ENCODE data around the gene LLGL1. TPM values are rescaled to one million over a fixed set of nuclear protein-coding genes. Genes with fewer than 3 reads are reported as not detected.

LLGL1 gene
- total and polyA plus RNA-seq, 10 donors: 2.9 to 23.4 (median 14.5) TPM

DNA sequence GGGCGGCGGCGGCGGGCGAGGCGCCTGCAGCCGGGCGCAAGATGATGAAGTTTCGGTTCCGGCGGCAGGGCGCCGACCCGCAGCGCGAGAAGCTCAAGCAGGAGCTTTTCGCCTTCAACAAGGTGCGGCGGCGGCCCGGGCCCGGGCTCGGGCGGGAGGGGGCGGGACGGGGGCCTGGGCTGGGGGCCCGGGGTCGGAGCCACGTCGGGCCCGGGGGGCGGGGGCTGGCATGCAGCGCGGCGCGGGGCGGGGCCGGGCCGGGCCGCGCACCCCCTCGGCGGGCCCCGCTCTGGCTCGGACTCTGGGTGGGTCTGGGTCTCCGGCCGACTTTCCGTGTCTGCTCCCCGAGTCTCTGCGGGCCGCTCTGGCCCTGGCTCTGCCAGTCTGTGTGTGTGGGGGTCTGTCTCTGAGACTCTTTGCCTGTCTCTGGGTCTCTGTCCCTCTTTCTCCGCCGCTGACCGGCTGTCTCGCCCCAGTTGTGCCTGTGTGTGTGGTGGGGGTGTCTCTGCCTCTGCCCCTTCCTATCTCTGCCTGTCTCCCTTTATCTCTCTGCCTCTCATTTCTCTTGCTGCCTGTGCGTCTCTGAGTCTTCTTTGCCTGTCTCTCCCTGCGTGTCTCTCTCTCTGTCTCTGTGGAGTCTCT is 328 bp downstream of the LLGL1 start:
- WGBS, 5 donors: 0 to 1% (median 0%) methylated on average over 16 to 57 of the region's 57 CpGs
- Histone ChIP-seq H3K4me3 (peak overlapping the region; percentile 31 to 82 (median 55)), H3K27ac (peak overlapping the region in 5 of 8 donors; percentile 9 to 86 (median 63)), H3K36me3 (no peaks in the 10 kb centered on the region), H3K9me3 (no peaks in the 10 kb centered on the region), H3K27me3 (replicated peaks in 1 of 7) (no peaks in the 10 kb centered on the region), H3K4me1 (peaks cover 3 to 42% (median 20%) of the 10 kb centered on the region in 6 donors)
- TF ChIP-seq, protein P1, sequence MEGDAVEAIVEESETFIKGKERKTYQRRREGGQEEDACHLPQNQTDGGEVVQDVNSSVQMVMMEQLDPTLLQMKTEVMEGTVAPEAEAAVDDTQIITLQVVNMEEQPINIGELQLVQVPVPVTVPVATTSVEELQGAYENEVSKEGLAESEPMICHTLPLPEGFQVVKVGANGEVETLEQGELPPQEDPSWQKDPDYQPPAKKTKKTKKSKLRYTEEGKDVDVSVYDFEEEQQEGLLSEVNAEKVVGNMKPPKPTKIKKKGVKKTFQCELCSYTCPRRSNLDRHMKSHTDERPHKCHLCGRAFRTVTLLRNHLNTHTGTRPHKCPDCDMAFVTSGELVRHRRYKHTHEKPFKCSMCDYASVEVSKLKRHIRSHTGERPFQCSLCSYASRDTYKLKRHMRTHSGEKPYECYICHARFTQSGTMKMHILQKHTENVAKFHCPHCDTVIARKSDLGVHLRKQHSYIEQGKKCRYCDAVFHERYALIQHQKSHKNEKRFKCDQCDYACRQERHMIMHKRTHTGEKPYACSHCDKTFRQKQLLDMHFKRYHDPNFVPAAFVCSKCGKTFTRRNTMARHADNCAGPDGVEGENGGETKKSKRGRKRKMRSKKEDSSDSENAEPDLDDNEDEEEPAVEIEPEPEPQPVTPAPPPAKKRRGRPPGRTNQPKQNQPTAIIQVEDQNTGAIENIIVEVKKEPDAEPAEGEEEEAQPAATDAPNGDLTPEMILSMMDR (IDR thresholded peaks at IDR 0.05 in 8 of 11, conservative IDR thresholded peaks at IDR 0.05 in 3 of 11): no peak
- no peak for TF ChIP-seq POLR2A (IDR thresholded peaks at IDR 0.05)
- peak in 2 of 3 donors; percentile 26 to 68 for TF ChIP-seq POLR2AphosphoS5 (IDR thresholded peaks at IDR 0.05)
- DNase-seq: no peak
- intact Hi-C loops (cut with DNase I; ENCODE audit: low total_unique reads): no loop called here

DNA sequence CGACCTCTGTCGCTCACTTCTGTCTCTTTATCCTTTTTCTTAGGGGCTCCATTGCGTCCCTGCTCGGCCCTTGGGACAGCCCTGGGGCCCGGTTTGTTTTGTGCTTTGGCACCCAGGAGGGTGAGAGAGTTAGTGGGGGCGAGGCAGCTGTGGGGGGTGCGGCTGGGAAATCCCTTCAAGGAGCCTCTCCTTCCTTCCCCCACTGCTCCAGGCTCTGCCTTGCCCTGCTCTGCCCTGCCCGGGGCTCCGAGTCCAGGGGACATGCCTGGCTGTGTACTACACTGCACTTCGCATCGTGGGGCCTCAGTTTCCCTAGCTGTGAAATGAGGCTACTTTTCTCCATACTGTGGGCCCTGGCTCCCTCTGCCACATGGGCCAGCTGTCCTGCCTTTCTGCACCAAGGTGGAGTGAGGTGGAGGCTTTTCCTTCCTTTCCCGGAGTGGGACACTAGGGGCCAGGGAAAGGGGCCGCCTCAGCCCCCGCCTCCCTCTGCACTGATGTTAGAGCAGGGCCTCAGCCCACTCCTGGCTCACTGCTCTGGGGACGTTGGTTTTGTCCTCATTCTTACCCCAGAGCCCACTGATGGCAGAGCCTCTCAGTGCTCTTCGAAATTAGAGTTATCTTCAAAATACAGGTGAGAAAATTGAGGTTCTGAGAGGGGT is 980 bp downstream of the LLGL1 start:
- Histone ChIP-seq H3K4me3 (peak overlapping the region; percentile 31 to 82 (median 55)), H3K27me3 (replicated peaks in 1 of 7) (no peaks in the 10 kb centered on the region), H3K27ac (peak overlapping the region in 5 of 8 donors; percentile 9 to 86 (median 63)), H3K36me3 (no peaks in the 10 kb centered on the region), H3K9me3 (no peaks in the 10 kb centered on the region), H3K4me1 (peaks cover 3 to 42% (median 20%) of the 10 kb centered on the region in 6 donors)
- no peak for DNase-seq
- 25 to 37% (median 30%) methylated on average over 16 of the region's 16 CpGs for WGBS, 5 donors
- TF ChIP-seq, protein P1 (IDR thresholded peaks at IDR 0.05 in 8 of 11, conservative IDR thresholded peaks at IDR 0.05 in 3 of 11): no peak
- no peak for TF ChIP-seq POLR2A (IDR thresholded peaks at IDR 0.05)
- no peak for TF ChIP-seq POLR2AphosphoS5 (IDR thresholded peaks at IDR 0.05)
- intact Hi-C loops (cut with DNase I; ENCODE audit: low total_unique reads): no loop called here

DNA sequence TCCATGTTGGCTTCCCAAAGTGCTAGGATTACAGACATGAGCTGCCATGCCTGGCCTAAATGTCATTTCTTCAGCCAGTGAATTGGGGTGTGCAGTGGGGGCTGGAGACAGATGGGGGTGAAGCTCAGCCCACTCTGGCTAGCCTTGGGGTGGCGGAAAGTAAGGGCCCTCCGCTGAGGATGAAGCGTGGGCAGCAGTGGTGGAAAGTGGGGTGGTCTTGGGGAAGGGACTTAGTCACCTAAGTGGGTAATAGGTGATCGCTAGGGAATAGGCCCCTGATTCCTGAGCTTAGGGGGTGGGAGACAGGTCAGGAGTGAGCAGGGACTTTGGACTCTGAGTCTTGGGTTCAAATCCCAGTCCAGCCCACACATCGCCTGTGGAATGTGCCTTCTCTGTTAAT is 2.2 kb downstream of the LLGL1 start:
- H3K9me3 ChIP-seq: no peaks in the 10 kb centered on the region
- TF ChIP-seq POLR2AphosphoS5 (IDR thresholded peaks at IDR 0.05): no peak
- TF ChIP-seq, protein P1 (IDR thresholded peaks at IDR 0.05 in 8 of 11, conservative IDR thresholded peaks at IDR 0.05 in 3 of 11): no peak
- TF ChIP-seq POLR2A (IDR thresholded peaks at IDR 0.05): no peak
- intact Hi-C loops (cut with DNase I; ENCODE audit: low total_unique reads): no loop called here
- no peak overlapping the region for H3K27ac ChIP-seq
- peaks cover 3 to 42% (median 20%) of the 10 kb centered on the region in 6 donors for H3K4me1 ChIP-seq
- peaks cover 0 to 9% (median under 1%) of the 10 kb centered on the region in 6 donors for H3K36me3 ChIP-seq
- 94 to 100% (median 98%) methylated on average over 4 to 5 of the region's 5 CpGs for WGBS, 5 donors
- H3K4me3 ChIP-seq: no peak overlapping the region
- no peaks in the 10 kb centered on the region for H3K27me3 ChIP-seq (replicated peaks in 1 of 7)
- DNase-seq: no peak

DNA sequence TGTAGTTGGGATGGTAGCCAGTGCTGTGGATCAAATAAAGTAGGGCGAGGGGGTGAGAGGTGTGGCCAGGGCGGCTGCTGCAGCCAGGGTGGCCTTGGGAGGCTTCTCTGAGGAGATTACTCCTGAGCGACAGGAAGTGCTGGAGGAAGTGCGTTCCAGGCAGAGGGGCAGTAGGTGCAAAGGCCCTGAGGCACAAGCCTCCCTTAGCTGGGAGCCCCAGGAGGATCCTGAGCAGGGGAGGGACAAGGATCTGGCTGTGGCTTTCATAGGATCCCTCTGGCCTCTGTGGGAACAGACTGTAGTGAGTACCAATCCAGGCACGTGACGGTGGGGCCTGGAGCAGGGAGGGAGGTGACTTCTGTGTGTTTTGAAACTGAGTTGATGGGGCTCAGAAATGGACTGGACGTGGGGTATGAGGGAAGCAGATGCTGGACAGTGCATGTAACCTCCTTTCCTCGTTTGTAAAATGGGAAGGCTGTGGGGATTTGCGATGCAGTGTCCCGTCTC is 2.8 kb downstream of the LLGL1 start:
- H3K4me1 ChIP-seq: peaks cover 3 to 42% (median 20%) of the 10 kb centered on the region in 6 donors
- TF ChIP-seq POLR2A (IDR thresholded peaks at IDR 0.05): no peak
- TF ChIP-seq, protein P1 (IDR thresholded peaks at IDR 0.05 in 8 of 11, conservative IDR thresholded peaks at IDR 0.05 in 3 of 11): no peak
- no peak for TF ChIP-seq POLR2AphosphoS5 (IDR thresholded peaks at IDR 0.05)
- H3K4me3 ChIP-seq: no peak overlapping the region
- intact Hi-C loops (cut with DNase I; ENCODE audit: low total_unique reads): no loop called here
- H3K9me3 ChIP-seq: no peaks in the 10 kb centered on the region
- H3K36me3 ChIP-seq: peaks cover 0 to 15% (median 3%) of the 10 kb centered on the region in 6 donors
- no peaks in the 10 kb centered on the region for H3K27me3 ChIP-seq (replicated peaks in 1 of 7)
- DNase-seq: no peak
- no peak overlapping the region for H3K27ac ChIP-seq
- WGBS, 5 donors: 80 to 97% (median 90%) methylated on average over 10 of the region's 10 CpGs
